ENCODE data around the gene PRKAG2.

Gene PRKAG2

GRCh38 chr7:151631570-151631952, 245.4 kb downstream of the PRKAG2 start:
- no peak for TF ChIP-seq CTCF (conservative IDR thresholded peaks at IDR 0.05; ENCODE audit: low read depth)
- peak overlapping the region; percentile 75 for H3K27ac ChIP-seq
- DNase-seq (ENCODE audit: low spot score) = peak; percentile 23
- ChIA-PET POLR2A (ENCODE audit: low non-redundant PET) (no interaction called here), CTCF (interaction anchor here (1.0 to 1.6 kb wide), 2 partner anchors 19 to 113 kb away, joined by 3 to 4 read pairs; no protein-coding TSS in a partner anchor)

- H3K27ac ChIP-seq = no peak overlapping the region; the same call in 1 of the 2 replicates
- ChIA-PET POLR2A (ENCODE audit: low non-redundant PET) (no interaction called here), CTCF (interaction anchor here (0.7 to 1.6 kb wide), 4 partner anchors 20 to 114 kb away, joined by 3 to 5 read pairs (median 4); no protein-coding TSS in a partner anchor)
- DNase-seq (ENCODE audit: low spot score) = no peak
- TF ChIP-seq CTCF (conservative IDR thresholded peaks at IDR 0.05; ENCODE audit: low read depth) = no peak
Observed at GRCh38 chr7:151630851-151631569, 245.9 kb downstream of the PRKAG2 start.

GRCh38 chr7:151630358-151630757, 246.6 kb downstream of the PRKAG2 start:
- ChIA-PET CTCF (interaction anchor here (1.0 to 1.6 kb wide), 2 partner anchors 20 to 114 kb away, joined by 3 to 5 read pairs; no protein-coding TSS in a partner anchor), POLR2A (ENCODE audit: low non-redundant PET) (no interaction called here)
- no peak for DNase-seq (ENCODE audit: low spot score)
- TF ChIP-seq CTCF (conservative IDR thresholded peaks at IDR 0.05; ENCODE audit: low read depth) = no peak
- no peak overlapping the region for H3K27ac ChIP-seq

- no peak for DNase-seq (ENCODE audit: low spot score)
- no peak overlapping the region for H3K27ac ChIP-seq
- ChIA-PET CTCF (no interaction called here), POLR2A (ENCODE audit: low non-redundant PET) (no interaction called here)
- TF ChIP-seq CTCF (conservative IDR thresholded peaks at IDR 0.05; ENCODE audit: low read depth) = no peak
Observed at GRCh38 chr7:151629713-151630272, 247.1 kb downstream of the PRKAG2 start.

GRCh38 chr7:151628846-151629604, 247.9 kb downstream of the PRKAG2 start:
- ChIA-PET POLR2A (ENCODE audit: low non-redundant PET) (no interaction called here), CTCF (no interaction called here)
- TF ChIP-seq CTCF (conservative IDR thresholded peaks at IDR 0.05; ENCODE audit: low read depth) = no peak
- no peak for DNase-seq (ENCODE audit: low spot score)
- H3K27ac ChIP-seq = no peak overlapping the region

- ChIA-PET POLR2A (ENCODE audit: low non-redundant PET) (no interaction called here), CTCF (interaction anchor here (1.2 kb wide), 1 partner anchor 119 kb away, joined by 3 read pairs; no protein-coding TSS in a partner anchor)
Observed at GRCh38 chr7:151626422-151627115, 250.3 kb downstream of the PRKAG2 start.

More at GRCh38 chr7:151626422-151627115, 250.3 kb downstream of the PRKAG2 start:
- DNase-seq (ENCODE audit: low spot score) = no peak
- TF ChIP-seq CTCF (conservative IDR thresholded peaks at IDR 0.05; ENCODE audit: low read depth) = peak; percentile 40
- no peak overlapping the region for H3K27ac ChIP-seq

Data from RWPE1 (cell line).